WTC11 (cell line): ENCODE measurements around the gene C12orf50. TPM values are rescaled to one million over a fixed set of nuclear protein-coding genes. Genes with fewer than 3 reads are reported as not detected.

Experiments used
- ATAC-seq: fragments of 200-7000 bp; cut with Tn5 transposase; 2 replicates; pipeline ENCODE4 v1.10.0; 2021; ENCODE audit warnings: mild to moderate bottlenecking, moderate library complexity
- CTCF ChIA-PET: fragments of 300-600 bp; sonication (Branson Sonifier 250); formaldehyde crosslinking; loops from one replicate; lab custom pipeline; 2021; ENCODE audit warnings: antibody characterized with exemption; lab: Charles Lee
- POLR2A ChIA-PET: fragments of 350-600 bp; sonication (Branson Sonifier 250); formaldehyde crosslinking; loops from one replicate; lab custom pipeline; 2021; ENCODE audit warnings: antibody characterized with exemption; lab: Charles Lee
- DNase-seq: peaks from one replicate; pipeline ENCODE4 v3.0.0; 2021; ENCODE audit warnings: low spot score
- H3K27ac Mint-ChIP-seq: 2 replicates; pipeline ENCODE4 v1.8.0; 2021; ENCODE audit warnings: mixed read lengths
- H3K27me3 Mint-ChIP-seq: 2 replicates; pipeline ENCODE4 v1.8.0; 2021; ENCODE audit warnings: low read depth, mild to moderate bottlenecking, moderate library complexity, mixed read lengths
- H3K36me3 Mint-ChIP-seq: 2 replicates; pipeline ENCODE4 v1.8.0; 2021; ENCODE audit warnings: mixed read lengths
- H3K4me1 Mint-ChIP-seq: 2 replicates; pipeline ENCODE4 v1.8.0; 2022; ENCODE audit warnings: mixed read lengths
- H3K4me3 Mint-ChIP-seq: 2 replicates; pipeline ENCODE4 v1.8.0; 2021; ENCODE audit warnings: mild to moderate bottlenecking, moderate library complexity, mixed read lengths
- H3K9me3 Mint-ChIP-seq: 2 replicates; pipeline ENCODE4 v1.8.0; 2021; ENCODE audit warnings: mixed read lengths
- CREM ChIP-seq: sonication (generic); formaldehyde crosslinking; IDR thresholded peaks from 2 replicates; pipeline ENCODE4 v1.8.1; 2022; ENCODE audit warnings: mild to moderate bottlenecking, missing genetic modification reagents, moderate library complexity
- ELF4 ChIP-seq: sonication (generic); formaldehyde crosslinking; IDR thresholded peaks from 2 replicates; pipeline ENCODE4 v1.8.1; 2022; ENCODE audit warnings: low read depth, mild to moderate bottlenecking, moderate library complexity, missing genetic modification reagents
- EMX1 ChIP-seq: fragments of 250-450 bp; sonication (Bioruptor Pico); IDR thresholded peaks from 2 replicates; pipeline ENCODE4 v1.8.0; 2021; ENCODE audit warnings: mild to moderate bottlenecking
- FOXK1 ChIP-seq: sonication (generic); formaldehyde crosslinking; IDR thresholded peaks from 2 replicates; pipeline ENCODE4 v1.8.0; 2022; ENCODE audit warnings: mild to moderate bottlenecking, moderate library complexity, missing genetic modification reagents
- FOXP1 ChIP-seq: sonication (generic); formaldehyde crosslinking; IDR thresholded peaks from 2 replicates; pipeline ENCODE4 v1.8.0; 2022; ENCODE audit warnings: missing genetic modification reagents, mild to moderate bottlenecking, moderate library complexity, borderline replicate concordance
- IRF2 ChIP-seq: sonication (generic); formaldehyde crosslinking; IDR thresholded peaks from 2 replicates; pipeline ENCODE4 v1.8.0; 2022; ENCODE audit warnings: low read depth, missing genetic modification reagents, borderline replicate concordance
- JAZF1 ChIP-seq: fragments of 250-450 bp; sonication (Bioruptor Pico); IDR thresholded peaks from 2 replicates; pipeline ENCODE4 v1.9.0; 2021; ENCODE audit warnings: moderate library complexity, mild to moderate bottlenecking, inconsistent platforms
- KAT7 ChIP-seq: sonication (generic); formaldehyde crosslinking; IDR thresholded peaks from 2 replicates; pipeline ENCODE4 v1.8.1; 2023; ENCODE audit warnings: missing genetic modification reagents, mild to moderate bottlenecking, borderline replicate concordance
- NR2C2 ChIP-seq: sonication (generic); formaldehyde crosslinking; IDR thresholded peaks from 2 replicates; pipeline ENCODE4 v1.8.0; 2022; ENCODE audit warnings: mild to moderate bottlenecking, missing genetic modification reagents
- NR3C1 ChIP-seq: sonication (generic); formaldehyde crosslinking; conservative IDR thresholded peaks from 2 replicates; pipeline ENCODE4 v1.8.1; 2023; ENCODE audit warnings: low read depth, mild to moderate bottlenecking, missing genetic modification reagents
- TEAD1 ChIP-seq: sonication (generic); formaldehyde crosslinking; IDR thresholded peaks from 2 replicates; pipeline ENCODE4 v1.8.0; 2022; ENCODE audit warnings: mild to moderate bottlenecking, missing genetic modification reagents
- TEAD4 ChIP-seq: sonication (generic); formaldehyde crosslinking; IDR thresholded peaks from 2 replicates; pipeline ENCODE4 v1.8.0; 2022; ENCODE audit warnings: mild to moderate bottlenecking, missing genetic modification reagents
- USF2 ChIP-seq: sonication (generic); formaldehyde crosslinking; IDR thresholded peaks from 2 replicates; pipeline ENCODE4 v1.8.1; 2023; ENCODE audit warnings: mild to moderate bottlenecking, missing genetic modification reagents, moderate library complexity
- ZNF219 ChIP-seq: sonication (generic); formaldehyde crosslinking; IDR thresholded peaks from 2 replicates; pipeline ENCODE4 v1.8.0; 2023; ENCODE audit warnings: missing genetic modification reagents, mild to moderate bottlenecking, borderline replicate concordance
- ZNF232 ChIP-seq: sonication (generic); formaldehyde crosslinking; IDR thresholded peaks from 2 replicates; pipeline ENCODE4 v1.8.0; 2022; ENCODE audit warnings: mild to moderate bottlenecking, missing genetic modification reagents
- ZNF532 ChIP-seq: fragments of 250-450 bp; sonication (Bioruptor Pico); IDR thresholded peaks from 2 replicates; pipeline ENCODE4 v1.9.0; 2021; ENCODE audit warnings: mild to moderate bottlenecking, borderline replicate concordance
- total RNA-seq: library from RNA; stranded (reverse); gene quantifications from 3 replicates; pipeline ENCODE4 v1.2.3, GENCODE V29; 2021
- TF ChIP-seq, protein P1 (sequence below): fragments of 250-450 bp; sonication (Bioruptor Pico); IDR thresholded peaks from 2 replicates; pipeline ENCODE4 v2.1.2; 2022; ENCODE audit warnings: mild to moderate bottlenecking, moderate library complexity
- TF ChIP-seq, protein P2 (sequence below): sonication (generic); formaldehyde crosslinking; IDR thresholded peaks from 2 replicates; pipeline ENCODE4 v1.8.0; 2023; ENCODE audit warnings: mild to moderate bottlenecking, missing genetic modification reagents
- TF ChIP-seq, protein P3 (sequence below): sonication (generic); formaldehyde crosslinking; IDR thresholded peaks from 2 replicates; pipeline ENCODE4 v1.8.0; 2022; ENCODE audit warnings: missing genetic modification reagents

The C12orf50 gene
- total RNA-seq, 1 experiment from 2014 or later = not detected

DNA sequence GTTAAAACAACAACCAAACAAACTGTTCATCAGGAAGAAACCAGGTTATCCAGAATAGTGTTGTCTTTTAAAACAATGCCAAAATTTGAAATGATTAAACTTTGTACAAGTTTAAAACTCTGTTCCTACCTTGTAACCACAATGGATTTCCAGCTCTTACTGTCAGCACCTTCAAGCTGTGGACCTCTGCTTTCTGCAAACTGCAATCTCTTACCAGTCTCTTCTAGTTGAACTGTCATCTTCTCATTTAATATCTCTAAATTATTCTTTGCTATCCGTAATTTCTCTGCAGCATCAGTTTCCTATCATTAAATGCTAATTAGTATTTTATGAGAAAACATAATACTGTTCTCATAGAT, 29.5 kb upstream of the C12orf50 start (continued):
- TF ChIP-seq FOXP1 (CRISPR knock-in tag) = no peak
- no peak for TF ChIP-seq NR2C2
- no peak for TF ChIP-seq USF2 (CRISPR knock-in tag)
- TF ChIP-seq TEAD4 (CRISPR knock-in tag) = no peak

- DNase-seq (no peak), ATAC-seq (no peak)
- POLR2A ChIA-PET = no interaction called here
- Mint-ChIP-seq H3K36me3 (peaks cover 10% of the 10 kb centered on the region; the same call in 1 of the 2 replicates), H3K9me3 (no peaks in the 10 kb centered on the region), H3K27ac (no peak overlapping the region), H3K27me3 (no peaks in the 10 kb centered on the region), H3K4me3 (no peak overlapping the region), H3K4me1 (no peaks in the 10 kb centered on the region)
- CTCF ChIA-PET = no interaction called here
- no peak for TF ChIP-seq FOXK1
- TF ChIP-seq TEAD1 (CRISPR knock-in tag) = no peak
- no peak for TF ChIP-seq ZNF219 (CRISPR knock-in tag)
- TF ChIP-seq, protein P1, sequence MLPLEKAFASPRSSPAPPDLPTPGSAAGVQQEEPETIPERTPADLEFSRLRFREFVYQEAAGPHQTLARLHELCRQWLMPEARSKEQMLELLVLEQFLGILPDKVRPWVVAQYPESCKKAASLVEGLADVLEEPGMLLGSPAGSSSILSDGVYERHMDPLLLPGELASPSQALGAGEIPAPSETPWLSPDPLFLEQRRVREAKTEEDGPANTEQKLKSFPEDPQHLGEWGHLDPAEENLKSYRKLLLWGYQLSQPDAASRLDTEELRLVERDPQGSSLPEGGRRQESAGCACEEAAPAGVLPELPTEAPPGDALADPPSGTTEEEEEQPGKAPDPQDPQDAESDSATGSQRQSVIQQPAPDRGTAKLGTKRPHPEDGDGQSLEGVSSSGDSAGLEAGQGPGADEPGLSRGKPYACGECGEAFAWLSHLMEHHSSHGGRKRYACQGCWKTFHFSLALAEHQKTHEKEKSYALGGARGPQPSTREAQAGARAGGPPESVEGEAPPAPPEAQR (CRISPR knock-in tag) = no peak
- TF ChIP-seq NR3C1 (CRISPR knock-in tag) = no peak
- TF ChIP-seq CREM (CRISPR knock-in tag) = no peak
- no peak for TF ChIP-seq IRF2 (CRISPR knock-in tag)
- TF ChIP-seq, protein P2, sequence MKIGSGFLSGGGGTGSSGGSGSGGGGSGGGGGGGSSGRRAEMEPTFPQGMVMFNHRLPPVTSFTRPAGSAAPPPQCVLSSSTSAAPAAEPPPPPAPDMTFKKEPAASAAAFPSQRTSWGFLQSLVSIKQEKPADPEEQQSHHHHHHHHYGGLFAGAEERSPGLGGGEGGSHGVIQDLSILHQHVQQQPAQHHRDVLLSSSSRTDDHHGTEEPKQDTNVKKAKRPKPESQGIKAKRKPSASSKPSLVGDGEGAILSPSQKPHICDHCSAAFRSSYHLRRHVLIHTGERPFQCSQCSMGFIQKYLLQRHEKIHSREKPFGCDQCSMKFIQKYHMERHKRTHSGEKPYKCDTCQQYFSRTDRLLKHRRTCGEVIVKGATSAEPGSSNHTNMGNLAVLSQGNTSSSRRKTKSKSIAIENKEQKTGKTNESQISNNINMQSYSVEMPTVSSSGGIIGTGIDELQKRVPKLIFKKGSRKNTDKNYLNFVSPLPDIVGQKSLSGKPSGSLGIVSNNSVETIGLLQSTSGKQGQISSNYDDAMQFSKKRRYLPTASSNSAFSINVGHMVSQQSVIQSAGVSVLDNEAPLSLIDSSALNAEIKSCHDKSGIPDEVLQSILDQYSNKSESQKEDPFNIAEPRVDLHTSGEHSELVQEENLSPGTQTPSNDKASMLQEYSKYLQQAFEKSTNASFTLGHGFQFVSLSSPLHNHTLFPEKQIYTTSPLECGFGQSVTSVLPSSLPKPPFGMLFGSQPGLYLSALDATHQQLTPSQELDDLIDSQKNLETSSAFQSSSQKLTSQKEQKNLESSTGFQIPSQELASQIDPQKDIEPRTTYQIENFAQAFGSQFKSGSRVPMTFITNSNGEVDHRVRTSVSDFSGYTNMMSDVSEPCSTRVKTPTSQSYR (CRISPR knock-in tag) = no peak
- TF ChIP-seq EMX1 (CRISPR knock-in tag) = no peak
- no peak for TF ChIP-seq ZNF232
- no peak for TF ChIP-seq KAT7 (CRISPR knock-in tag)
- no peak for TF ChIP-seq JAZF1
- TF ChIP-seq ZNF532 = no peak
- no peak for TF ChIP-seq ELF4 (CRISPR knock-in tag)
- TF ChIP-seq, protein P3, sequence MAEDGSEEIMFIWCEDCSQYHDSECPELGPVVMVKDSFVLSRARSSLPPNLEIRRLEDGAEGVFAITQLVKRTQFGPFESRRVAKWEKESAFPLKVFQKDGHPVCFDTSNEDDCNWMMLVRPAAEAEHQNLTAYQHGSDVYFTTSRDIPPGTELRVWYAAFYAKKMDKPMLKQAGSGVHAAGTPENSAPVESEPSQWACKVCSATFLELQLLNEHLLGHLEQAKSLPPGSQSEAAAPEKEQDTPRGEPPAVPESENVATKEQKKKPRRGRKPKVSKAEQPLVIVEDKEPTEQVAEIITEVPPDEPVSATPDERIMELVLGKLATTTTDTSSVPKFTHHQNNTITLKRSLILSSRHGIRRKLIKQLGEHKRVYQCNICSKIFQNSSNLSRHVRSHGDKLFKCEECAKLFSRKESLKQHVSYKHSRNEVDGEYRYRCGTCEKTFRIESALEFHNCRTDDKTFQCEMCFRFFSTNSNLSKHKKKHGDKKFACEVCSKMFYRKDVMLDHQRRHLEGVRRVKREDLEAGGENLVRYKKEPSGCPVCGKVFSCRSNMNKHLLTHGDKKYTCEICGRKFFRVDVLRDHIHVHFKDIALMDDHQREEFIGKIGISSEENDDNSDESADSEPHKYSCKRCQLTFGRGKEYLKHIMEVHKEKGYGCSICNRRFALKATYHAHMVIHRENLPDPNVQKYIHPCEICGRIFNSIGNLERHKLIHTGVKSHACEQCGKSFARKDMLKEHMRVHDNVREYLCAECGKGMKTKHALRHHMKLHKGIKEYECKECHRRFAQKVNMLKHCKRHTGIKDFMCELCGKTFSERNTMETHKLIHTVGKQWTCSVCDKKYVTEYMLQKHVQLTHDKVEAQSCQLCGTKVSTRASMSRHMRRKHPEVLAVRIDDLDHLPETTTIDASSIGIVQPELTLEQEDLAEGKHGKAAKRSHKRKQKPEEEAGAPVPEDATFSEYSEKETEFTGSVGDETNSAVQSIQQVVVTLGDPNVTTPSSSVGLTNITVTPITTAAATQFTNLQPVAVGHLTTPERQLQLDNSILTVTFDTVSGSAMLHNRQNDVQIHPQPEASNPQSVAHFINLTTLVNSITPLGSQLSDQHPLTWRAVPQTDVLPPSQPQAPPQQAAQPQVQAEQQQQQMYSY (CRISPR knock-in tag) = no peak
Observed at GRCh38 chr12:88057994-88058718, 29.0 kb upstream of the C12orf50 start.
